Measurements from ENCODE around the gene RIF1.
"Not testable (repeated sequence)": the region's sequence is repeated elsewhere in the genome, so short reads cannot be mapped to it uniquely, and the experiment has no call there.

RIF1 gene

DNA sequence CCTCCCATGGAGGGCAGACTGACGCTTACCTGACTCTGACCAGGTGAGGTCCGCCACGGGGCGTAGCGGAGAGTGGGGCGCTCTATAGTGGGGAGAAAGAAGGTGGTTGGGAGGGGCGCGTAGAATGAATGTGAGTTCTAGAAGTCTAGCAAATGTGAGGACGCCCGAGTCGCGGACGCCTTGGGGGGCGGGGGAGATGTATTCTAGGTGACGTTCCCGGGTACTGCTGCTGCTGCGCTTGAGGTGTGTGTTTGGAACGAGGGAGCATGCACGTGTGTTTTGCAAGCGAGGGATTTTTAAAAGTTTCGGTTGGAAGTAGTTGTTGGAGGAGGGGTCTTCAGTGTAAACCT, 758 bp downstream of the RIF1 start:
- DNase-seq (ENCODE audit: low read depth) = peak; percentile 16

DNA sequence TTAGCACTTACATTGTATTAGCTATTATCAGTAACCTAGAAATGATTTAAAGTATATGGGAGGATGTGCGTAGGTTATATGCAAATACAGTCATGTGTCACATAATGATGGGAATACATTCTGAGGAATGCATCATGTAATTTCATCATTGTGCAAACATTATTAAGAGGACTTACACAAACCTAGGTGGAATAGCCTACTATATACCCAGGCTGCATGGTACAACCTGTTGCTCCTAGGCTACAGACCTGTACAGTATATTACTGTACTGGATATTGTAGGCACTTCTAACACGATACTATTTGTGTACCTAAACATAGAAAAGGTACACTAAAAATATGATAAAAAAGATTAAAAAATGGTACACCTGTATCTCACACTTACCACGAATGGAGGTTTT, 7.9 kb downstream of the RIF1 start:
- no peak for DNase-seq (ENCODE audit: low read depth)

DNA sequence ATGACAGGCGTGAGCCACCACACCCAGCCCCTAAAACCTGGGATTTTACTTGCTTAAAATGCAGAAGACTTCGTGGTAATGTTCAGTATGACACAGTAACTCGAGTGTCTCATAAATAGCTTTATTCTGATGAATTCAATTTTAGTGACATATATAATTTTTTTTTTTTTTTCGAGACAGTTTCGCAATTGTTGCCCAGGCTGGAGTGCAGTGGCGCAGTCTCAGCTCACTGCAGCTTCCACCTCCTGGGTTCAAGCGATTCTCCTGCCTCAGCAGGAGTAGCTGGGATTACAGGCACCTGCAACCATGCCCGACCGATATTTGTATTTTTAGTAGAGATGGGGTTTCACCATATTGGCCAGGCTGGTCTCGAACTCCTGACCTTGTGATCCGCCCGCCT, 12.0 kb downstream of the RIF1 start:
- DNase-seq (ENCODE audit: low read depth) = not testable (repeated sequence)

DNA sequence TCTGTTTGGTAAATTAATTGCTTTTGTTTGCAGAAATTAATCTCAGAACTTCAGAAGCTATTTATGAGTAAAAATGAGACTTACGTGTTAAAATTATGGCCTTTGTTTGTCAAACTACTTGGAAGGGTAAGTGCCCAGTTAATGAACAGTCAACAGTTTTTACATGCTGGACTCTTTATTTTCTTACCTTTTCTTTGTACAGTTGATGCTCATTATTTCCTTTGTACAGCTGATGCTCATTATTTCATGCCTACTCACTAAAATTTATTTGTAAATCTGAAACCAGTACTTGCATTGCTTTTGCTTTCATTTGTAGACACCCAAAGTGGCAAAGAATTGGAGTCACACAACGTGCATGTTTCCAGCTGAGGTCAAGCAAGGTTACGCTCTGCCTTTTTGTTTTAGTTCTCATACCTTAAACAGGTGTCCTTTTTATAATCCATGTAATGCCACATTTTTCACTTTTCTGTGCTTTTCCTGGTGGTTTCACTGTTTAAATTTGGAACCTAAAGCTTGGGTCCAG, 13.3 kb downstream of the RIF1 start:
- DNase-seq (ENCODE audit: low read depth) = no peak

DNA sequence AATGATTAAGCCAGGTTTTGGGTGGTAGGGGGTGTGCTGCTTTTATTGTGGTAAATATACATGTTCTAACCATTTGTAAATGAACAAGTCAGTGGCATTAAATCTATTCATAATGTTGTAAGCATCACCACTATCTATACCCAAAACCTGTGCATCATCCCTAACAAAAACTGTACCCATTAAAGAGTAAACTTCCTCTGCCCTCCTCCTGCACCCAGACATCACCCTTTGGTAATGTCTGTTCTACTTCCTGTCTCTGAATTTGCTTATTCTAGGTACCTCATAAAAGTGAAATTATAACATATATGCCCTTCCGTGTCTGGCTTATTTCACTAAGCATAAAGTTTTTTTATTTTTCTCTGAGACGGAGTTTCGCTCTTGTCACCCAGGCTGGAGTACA, 14.1 kb downstream of the RIF1 start:
- no peak for DNase-seq (ENCODE audit: low read depth)

DNA sequence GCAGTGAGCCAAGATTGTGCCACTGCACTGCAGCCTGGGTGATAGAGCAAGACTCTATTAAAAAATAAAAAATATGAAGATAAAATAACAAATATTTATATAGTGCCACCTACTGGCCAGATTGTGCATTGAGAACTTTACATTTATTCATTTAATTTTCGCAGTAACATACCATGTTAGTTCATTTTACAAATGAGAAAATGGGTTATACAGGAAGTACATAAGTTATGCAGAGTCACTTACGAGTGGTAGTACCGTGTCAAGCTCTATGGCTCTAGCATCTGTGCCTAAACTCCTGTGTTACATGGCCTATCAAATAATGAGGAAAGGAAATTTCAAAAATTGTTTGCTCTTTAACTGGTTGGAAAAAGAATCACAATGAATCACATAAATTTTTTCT, 27.9 kb downstream of the RIF1 start:
- no peak for DNase-seq (ENCODE audit: low read depth)

DNA sequence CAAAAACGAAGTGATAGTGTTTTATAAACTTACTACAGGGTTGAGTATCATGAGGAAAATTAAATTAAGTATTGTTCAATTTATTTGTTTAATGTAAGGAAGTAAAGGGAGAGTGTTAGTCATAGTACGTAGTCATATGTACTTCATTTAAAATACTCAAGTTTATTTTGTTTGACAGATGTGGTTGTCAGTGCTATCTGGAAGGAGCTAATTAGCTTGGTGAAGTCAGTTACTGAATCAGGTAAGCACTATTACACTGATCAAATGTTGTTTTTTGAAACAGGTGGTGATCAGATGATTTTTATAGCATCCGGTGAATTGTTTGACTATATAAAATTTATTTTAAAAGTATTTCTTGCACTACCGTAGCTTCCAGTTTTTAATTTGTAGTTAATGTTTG, 28.8 kb downstream of the RIF1 start:
- DNase-seq (ENCODE audit: low read depth) = no peak

DNA sequence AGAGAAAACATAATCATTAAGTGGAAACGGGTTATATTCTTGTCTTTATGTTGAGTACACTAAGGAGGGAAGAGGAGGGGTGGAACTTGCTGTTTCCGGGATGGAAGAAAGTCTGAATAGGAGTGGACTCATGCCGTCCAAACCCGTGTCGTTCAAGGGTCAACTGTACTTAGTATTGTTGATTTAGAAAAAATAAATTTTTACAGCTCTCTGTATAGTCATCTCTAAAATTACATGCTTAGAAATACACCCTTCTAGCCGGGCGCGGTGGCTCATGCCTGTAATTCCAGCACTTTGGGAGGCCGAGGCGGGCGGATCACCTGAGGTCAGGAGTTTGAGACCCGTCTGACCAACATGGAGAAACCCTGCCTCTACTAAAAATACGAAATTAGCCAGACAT, 29.4 kb downstream of the RIF1 start:
- no peak for DNase-seq (ENCODE audit: low read depth)

DNA sequence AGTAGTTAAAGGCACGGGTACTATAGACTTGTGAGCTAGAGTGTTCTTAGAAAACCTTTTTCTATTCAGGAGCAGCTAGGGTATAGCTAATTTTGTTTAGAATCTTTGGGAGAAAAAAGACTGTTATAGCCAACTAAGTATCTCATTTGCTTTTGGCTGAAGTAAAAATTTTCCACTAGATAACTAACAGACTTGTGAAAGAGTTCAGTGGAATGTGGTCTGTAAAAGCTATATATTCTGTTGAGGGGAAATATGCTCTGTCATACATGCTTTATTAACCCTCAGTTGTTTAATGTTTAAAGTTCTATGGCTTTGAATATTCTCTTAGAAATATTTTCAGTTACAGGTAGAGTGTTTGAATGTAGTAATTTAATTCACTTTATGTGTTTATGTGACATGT, 49.7 kb downstream of the RIF1 start:
- DNase-seq (ENCODE audit: low read depth) = no peak

DNA sequence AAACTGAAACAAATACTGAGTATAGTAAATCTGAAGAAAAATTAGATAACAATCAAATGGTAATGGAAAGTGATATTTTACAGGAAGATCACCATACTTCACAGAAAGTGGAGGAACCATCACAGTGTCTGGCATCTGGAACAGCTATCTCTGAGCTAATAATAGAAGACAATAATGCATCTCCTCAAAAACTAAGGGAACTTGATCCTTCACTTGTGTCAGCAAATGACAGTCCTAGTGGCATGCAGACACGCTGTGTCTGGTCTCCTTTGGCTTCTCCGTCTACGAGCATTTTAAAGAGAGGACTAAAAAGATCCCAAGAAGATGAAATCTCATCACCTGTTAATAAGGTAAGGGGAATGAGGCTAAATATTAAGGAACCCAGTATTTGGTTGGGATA, 56.1 kb downstream of the RIF1 start:
- DNase-seq (ENCODE audit: low read depth) = no peak

DNA sequence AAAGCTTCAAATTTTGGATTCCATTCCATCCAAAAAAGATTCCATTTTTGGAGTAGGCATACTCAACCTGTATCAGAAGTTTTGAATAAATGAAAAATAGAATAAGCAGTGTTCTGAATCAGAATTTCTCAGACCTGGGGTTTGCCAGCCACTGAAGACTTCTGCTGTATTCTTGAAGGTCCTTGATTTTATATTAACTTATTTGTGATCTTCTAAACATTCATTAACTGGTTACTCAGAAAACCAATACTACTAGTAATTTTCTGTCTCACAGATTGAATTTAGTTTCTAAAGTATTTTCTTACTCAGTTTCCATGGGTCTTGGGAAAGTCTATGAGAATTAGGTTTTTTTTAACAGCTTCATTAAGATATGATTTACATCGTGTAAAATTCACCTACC, 60.9 kb downstream of the RIF1 start:
- no peak for DNase-seq (ENCODE audit: low read depth)

DNA sequence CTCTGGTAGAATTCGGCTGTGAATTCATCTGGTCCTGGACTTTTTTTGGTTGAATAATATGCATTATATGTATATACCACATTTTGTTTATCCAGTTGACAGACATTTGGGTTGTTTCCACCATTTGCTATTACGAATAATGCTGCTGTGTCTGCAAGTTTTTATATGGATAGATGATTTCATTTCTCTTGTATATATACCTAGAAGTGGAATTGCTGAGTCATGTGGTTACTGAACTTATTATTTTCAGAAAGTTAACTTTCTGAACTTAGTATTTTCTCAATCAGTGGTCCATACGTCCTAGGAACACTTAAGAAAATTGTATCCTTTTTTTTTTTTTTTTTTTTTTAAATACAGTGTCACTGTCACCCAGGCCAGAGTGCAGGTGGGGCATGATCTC, 63.3 kb downstream of the RIF1 start:
- DNase-seq (ENCODE audit: low read depth) = no peak

DNA sequence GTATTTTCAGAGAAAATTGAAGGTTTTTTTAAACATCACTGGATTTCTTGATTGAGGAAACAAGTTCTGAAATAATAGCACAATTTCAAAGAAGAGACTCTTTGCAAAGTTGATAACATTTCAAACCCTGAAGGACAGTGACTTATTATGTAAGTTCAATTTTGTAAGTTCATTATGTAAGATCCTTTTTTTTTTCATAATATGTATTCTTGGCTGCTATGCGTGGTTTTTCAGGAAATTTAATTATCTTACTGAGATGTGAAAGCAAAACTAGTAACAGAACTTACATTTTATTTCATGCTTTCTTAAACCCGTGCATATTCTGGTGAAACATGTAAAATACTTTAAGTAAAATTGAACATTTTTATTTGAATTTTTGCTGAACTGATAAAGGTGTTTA, 65.4 kb downstream of the RIF1 start:
- DNase-seq (ENCODE audit: low read depth) = no peak

DNA sequence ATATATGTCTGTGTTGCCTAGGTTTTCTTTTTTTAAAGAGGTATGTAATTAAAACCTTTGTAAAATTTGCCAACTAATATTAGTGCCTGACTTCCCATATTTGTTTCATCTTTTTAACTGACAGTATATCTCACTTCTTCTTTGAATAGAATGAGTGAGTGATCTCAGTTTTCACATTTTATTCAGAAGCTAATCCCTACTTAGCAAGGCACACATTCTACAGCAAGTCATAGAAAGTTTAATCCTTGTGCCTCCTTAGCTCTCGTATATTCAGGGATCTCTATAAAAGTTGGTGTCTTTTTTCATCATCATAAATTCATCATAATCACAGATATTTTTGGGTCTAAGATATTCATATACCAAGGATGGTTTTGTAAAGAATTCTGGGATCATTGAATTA, 66.6 kb downstream of the RIF1 start:
- no peak for DNase-seq (ENCODE audit: low read depth)

DNA sequence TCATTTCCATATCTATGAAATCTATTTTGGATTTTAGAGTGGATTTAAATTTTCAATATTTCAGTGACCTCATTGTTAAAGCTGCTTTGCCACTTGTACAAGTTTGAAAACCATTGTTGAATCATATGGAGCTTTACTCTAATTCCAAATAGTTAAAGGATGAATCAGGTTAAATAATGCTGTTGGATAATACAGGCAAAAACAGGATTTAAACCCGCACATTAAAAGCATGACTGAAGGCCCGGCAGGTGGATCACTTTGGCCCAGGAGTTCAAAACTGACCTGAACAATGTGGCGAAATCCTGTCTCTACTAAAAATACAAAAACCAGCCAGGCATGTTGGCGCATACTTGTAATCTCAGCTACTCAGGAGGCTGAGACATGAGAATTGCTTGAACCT, 68.3 kb downstream of the RIF1 start:
- no peak for DNase-seq (ENCODE audit: low read depth)

DNA sequence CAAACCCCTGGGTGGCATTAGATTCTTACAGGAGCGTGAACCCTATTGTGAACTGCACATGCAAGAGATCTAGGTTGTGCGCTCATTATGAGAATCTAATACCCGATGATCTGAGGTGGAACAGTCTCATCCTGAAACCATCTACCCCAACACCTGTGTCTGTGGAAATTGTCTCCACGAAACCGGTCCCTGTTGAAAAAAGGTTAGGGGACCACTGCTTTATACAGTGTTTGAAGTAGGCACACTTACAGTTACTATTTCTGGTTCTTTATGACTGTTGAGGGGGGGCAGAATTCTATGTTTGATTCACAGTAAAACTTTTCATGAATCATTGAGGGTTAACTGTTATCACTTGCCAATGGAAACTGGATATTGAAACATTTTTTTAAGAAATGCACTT, 72.0 kb downstream of the RIF1 start:
- DNase-seq (ENCODE audit: low read depth) = no peak

DNA sequence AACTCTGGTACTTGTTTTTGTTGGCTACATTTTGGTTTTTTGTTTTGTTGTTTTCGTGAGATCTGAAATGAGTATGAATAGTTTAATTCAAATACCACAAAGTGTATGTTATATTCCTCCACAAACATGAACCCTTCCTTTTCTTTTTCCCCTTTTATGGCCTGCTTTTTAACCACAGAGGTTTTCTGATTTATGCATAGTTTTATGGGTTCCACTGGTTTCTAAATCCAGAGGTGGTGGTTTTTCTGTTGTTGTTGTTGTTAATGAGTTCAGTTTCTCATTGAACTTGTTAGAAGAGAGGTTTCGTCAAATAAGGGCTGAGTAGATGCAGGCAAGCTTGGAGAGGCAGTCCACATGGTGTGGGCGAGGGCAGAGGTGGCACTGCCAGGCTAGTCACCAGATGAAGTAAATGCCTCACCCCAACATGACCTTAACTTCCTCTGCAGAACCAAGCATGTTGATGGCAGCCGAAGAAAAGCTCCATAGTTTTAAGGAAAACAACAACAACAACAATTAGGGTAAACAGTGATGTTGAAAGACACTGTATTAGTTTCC, 72.5 kb downstream of the RIF1 start:
- no peak for DNase-seq (ENCODE audit: low read depth)

DNA sequence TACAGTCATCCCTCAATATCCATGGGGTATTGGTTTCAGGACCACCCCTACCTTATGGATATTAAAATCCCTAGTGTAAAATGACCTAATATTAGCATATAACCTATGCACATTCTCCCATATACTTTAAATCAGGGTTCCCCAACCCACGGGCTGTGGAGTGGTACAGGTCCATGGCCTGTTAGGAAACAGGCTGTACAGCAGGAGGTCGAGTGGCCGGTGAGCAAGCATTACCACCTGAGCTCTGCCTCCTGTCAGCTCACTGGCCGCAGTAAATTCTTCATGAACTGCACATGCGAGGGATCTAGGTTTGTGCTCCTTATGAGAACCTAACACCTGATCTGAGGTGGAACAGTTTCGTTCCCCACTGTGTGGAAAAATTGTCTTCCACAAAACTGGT, 73.8 kb downstream of the RIF1 start:
- DNase-seq (ENCODE audit: low read depth) = no peak

DNA sequence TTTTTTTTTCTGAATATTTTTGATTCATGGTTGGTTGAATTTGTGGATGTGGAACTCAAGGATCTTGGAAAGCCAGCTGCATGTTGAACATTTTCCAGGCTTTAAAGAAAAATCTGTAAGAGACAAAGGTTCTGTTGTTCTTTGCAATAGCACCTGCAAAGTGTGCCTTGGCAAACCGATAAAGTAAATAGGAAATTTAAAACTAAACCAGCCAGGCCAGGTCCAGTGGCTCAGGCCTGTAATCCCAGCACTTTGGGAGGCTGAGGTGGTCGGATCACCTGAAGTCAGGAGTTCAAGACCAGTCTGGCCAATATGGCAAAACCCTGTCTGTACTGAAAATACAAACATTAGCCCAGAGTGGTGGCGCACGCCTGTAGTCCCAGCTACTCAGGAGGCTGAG, 74.4 kb downstream of the RIF1 start:
- DNase-seq (ENCODE audit: low read depth) = no peak

DNA sequence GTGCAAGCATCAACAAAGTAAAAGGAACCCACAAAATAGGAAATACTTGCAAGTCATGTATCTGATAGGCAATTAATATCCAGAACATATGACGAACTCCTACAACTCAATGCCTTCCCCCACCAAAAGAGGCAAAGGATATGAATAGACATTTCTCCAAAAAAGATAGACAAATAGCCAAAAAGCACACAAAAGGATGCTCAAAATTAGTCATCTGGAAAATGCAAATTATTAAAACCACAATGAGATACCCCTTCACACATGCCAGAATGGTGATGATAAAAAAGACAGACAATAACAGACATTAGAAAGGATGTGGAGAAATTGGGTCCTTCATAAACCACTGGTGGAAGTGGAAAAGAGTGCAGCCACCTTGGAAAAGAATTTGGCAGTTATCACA, 76.4 kb downstream of the RIF1 start:
- DNase-seq (ENCODE audit: low read depth) = no peak

DNA sequence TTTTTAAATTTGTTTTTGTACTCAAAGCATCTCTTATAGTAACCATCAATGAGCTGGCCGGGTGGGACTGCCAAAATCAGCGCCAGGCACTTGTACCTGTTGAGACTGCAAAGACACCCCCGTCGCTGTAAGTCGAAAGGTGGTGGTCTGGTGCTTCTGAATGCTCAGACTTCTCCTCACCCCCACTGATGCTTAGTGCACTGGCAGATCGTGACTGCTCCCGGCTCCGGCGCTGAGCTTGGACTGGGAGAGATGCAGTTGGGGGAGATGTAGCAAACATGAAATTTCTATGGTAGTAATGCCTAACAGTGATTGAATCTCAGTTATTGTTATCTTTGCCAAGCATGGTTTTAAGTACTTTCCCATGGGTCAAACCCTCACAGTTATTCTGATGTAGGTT, 80.6 kb downstream of the RIF1 start:
- DNase-seq (ENCODE audit: low read depth) = no peak

DNA sequence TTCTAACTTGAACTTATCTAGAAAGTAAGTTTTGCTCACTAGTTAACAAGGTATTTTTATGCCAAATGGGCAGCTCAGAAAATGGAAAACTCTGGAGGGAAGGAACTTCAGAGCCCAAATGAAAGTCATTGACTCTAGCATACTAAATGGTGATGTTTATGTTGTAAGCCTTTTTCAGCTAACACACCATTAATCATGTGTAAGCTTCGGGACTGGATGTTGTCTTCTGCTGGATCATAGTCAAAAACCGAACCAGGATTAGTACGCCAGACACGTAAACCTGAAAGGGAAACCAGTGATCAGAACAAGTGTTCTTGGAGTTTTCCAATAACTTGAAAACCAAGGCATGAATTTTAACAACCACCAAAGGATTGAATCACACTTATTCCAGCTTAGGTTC, 81.8 kb downstream of the RIF1 start:
- DNase-seq (ENCODE audit: low read depth) = no peak

DNA sequence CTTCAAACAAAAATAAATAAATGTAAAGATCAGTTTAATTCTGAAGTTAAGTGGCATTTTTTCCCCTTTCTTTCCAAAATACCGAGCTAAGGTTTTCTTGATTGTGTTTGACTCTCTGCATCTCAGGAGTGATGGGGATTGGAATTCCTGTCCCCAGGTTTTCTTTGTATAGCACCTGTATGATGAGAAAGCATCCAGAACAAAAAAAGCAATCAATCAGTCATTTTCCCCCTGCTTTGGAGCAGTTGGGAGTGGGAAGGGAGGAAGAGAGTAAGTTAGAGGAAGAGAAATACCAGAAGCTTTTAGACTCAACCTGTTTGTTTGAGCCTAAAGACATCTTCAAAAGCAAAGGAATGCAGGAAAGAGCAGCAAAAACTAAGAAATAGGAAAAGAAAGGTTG, 88.5 kb downstream of the RIF1 start:
- no peak for DNase-seq (ENCODE audit: low read depth)

DNA sequence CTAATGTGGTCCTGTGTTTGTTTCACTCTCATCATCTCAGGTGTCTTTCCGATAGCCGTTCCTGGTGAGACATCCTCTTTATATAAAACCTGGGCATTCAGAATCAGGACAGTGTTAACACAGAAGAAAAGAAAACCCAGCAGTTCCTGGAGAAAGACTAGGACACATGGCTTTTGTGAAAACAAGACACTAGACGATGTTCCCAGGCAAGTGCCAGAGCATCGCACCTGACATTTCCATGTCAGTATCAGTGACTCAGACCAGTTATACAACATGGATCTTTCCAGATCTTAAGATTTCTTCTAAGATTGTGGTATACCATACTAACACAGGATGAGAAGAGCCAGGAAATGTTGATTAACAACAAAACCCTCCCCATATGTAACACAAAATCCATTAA, 96.5 kb downstream of the RIF1 start:
- DNase-seq (ENCODE audit: low read depth) = no peak

DNA sequence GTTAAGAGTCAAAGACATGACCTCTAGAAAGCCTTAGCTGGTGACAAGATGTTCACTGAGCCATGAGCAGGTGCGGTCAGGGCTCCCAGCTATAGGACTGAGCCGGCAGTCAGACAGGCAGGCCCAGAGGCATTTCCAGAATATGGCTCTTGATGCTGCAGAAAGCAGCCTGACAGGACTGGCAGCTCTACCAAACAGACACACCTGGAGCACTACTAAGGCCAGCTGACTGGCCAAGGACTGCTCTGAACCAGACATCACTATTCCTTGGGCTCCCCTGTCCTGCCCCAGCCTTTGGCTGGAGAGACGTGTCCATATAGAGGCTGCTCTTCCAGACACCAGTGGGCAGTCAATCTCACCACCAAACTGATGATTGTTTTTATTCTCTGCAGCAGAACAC, 98.8 kb downstream of the RIF1 start:
- no peak for DNase-seq (ENCODE audit: low read depth)

Data from stimulated activated CD8-positive, alpha-beta memory T cell treated with anti-CD3 and anti-CD28 coated beads, Interleukin-7, amount 100 ng/mL, for 24 hours (primary cell).